ENCODE data around the gene LMX1B.

The LMX1B gene

DNA sequence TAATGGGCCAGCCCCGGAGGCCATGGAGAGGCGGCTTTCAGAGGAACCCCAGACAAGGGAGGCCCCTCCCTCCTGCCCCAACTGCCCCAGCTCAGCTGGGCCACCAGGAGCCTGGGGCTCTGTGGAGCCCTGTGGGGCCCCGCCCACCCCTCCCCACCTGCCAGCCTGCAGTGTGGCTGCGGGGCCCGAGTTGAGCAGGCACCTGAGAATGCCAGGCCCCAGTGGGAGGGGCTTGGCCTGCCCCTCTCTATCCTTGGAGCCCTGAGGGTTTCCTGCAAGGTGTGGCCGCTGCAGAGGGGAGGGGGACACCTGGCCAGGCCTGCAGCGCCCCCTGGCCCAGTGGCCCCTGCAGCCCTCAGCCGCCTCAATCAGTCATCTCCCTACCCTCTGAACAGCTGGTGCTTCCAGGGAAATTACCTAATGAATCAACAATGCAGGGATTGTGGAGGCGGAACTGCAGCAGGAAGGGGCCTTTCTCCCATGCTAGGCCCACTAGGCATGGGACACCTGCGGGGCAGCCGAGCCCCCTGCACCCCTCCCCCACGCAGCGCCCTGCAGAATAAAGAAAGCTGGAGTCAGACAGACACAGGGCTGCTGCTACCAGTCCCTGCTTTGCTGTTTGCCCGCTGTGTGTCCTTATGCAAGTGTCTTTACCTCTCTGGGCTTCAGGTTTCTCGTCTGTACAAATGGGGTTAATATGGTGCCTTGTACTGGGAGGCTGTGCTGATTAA is 48.0 kb downstream of the LMX1B start:
- no peak for DNase-seq

DNA sequence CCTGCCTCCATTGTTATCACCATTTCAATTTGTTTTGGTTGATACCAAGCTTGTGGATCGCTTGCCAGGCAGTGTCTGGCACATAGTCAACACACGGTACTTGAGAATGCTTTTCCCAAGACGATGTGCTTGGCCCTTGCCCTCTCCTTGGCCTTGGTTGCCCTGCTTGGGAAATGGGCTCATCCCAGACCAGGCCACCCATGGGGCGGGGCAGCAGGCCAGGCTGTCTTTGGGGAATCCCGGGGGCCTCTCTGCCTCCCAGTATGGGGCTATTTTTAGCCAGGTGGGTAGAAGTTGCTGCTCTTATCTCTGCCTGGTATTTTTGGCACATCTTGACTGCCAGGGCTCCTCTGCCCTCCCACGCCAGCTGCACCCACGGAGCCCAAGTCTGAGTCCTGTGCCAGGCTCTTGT is 49.9 kb downstream of the LMX1B start:
- DNase-seq, result no peak

DNA sequence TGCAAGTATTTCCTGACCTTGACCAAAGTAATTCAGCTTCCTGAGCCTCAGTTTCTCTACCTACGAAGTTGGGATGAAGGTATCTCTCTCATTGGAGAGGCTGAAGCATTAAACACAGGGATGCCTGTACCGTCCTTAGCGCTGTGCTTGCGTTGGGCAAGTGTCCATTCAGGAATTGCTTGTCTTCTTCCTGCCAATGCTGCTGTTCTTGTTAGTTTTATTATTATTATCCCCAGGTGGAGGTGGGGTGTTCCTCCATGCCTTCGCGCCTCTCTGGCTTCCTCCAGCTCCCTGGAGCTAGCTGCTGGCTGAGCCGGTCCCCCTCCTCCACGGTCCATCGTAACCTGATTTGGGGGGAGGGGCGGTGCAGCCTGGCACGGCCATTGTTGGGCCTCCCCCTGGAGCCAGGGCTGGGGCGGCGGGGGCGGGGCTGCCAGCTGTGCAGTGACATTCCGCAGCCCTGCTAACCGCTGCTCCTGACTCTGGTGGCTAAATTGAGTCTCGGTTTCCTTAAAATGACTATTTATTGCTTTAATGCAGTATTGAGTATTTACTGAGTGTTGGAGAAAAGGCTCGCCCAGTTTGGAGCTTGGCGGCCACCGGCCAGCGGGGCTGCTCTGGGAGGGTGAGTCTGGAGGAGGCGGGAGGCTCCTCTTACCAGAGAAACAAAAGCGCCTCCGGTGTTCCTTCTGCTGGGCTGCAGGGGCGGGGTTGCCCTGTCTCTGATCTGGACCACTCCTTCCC is 51.3 kb downstream of the LMX1B start:
- no peak for DNase-seq

DNA sequence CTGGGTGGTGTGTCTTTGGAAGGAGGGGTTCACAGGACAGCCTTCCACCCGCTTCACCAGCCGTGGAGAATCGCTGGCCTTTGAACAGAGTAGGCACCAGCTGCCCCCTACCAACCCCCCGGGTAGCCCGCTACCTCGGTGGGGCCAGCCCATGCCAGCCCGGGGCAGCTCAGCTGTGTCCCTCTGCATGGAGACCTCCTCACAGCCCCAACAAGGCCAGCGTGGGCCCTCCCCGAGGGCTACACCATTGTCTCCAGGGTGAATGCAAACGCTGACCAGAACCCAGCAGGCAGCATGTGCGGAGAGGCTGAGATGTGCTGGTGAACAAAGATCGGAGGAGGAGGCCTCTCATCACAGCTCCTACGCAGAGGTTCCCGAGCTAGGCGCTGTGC is 51.9 kb downstream of the LMX1B start:
- no peak for DNase-seq

DNA sequence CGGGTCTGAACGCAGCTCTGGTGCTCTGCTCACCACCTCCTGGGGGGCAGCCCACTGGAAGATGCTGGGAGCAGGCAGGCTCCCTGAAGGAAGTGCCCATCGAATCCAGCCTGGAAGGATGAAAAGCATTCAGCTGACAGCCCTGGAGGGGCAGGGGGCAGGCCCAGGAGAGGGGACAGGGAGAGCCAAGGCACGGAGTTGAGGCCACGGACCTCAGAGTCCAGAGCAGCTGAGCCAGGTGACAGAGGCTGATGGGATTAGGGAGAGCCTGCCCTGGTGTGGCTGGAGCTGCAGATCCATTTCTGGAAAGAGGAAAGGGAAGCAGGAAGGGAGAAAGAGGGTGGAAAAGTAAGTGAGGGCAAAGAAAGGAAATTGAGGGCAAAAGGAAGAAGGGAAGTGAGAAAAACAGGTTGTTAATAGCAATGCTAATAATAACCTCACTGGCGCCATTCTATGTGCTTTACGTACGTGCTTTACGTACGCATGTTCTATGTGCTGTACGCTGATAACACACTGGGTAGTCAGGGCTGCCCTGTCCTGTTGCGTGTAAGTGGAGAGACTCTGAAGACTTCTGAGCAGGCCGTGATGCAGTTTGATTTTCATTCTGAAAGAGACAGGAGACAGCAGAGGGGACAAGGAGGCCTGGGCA is 52.6 kb downstream of the LMX1B start:
- DNase-seq, result no peak

DNA sequence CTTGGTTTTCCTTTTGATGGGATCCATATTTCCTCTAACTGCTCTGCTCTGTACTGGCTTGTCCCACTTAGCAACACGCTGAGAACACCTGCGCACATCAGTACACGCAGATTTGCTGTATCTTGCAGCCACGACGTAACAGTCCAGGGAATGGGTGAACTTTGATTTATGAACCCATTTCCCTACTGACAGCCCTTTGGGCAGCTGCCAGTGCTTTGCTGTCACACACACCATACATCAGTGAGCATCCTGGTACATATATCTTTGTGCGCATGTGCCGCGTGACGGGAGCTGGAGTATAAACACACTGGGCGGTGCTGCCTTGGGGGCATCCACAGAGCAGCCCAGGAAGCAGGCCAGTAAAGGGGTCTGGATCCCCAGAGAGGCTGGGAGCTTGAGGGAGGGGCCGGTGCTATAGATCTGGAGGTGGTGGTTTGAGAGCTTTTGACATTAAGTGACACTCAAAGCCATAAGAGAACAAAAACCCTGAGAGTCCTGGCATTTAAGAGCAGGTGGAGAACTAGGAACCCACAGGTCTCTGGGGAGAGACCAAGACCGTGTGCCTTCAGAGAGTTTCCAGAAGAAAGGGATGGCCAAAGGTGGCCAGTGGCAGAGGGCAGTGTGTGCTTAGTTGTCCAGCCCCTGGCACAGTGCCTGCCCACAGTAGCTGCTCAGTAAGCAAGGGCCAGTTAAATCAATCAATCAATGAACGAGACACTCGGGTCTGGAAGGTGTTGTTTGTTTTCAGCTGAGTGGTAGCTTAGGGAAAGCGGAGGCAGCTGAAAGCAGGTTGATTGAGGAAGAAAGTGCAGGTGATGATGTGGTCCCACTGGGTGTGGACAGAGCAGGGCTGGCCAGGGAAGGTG is 53.7 kb downstream of the LMX1B start:
- DNase-seq, result no peak

DNA sequence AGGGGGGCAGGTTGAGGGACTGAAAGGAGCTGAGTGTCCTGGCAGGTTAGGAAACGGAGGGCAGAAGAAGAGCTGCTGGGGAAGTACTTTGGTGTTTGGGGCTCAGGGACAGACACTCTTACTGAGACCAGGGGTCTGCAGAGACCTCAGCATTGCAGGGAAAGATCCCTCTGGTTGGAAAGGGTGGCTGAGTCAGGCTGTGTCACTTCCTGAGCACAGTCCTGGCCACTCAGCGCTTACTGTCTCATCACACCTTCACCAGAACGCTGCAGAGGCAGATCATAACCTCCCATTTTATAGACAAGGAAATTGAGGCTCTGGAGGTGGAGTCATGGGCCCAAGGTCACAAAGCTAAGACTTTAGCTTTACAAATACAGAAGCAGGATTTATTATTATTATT is 54.3 kb downstream of the LMX1B start:
- no peak for DNase-seq

DNA sequence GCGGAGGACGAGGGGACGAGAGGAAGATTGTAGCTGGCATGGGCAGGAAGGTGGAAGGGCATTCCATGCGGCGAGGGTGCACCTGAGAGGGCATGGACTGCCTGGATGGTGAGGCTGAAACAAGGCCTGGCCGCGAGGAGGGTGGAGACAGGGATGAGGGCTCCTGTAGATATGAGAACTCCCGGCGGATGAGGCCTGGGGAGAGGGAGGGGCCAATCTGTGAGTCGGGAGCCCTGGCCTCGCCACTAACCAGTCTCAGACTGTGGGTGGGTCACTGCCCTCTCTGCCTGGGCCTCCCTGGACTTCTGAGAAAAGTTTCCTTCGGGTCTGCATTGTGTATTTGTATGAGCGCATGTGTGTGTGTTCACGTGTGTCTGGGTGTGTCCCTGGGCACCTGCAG is 55.4 kb downstream of the LMX1B start:
- no peak for DNase-seq

DNA sequence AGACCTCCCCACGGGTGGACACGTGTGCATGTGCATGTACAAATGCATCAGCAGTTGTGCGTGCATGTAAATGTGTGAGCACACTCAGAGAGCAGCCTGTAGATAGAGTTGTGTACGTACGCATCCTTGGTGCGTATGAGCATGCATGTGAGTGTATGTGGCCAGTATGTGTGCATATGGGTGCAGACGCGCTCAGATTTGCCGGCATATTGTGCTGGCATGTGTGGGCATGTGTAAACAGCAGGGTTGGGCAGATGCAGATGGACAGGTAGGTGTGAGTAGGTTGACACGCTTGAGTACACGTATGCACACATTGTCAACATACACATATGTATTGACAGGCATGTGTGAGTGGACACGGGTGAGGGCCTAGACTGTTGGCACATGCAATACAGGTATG is 56.5 kb downstream of the LMX1B start:
- DNase-seq, result no peak

DNA sequence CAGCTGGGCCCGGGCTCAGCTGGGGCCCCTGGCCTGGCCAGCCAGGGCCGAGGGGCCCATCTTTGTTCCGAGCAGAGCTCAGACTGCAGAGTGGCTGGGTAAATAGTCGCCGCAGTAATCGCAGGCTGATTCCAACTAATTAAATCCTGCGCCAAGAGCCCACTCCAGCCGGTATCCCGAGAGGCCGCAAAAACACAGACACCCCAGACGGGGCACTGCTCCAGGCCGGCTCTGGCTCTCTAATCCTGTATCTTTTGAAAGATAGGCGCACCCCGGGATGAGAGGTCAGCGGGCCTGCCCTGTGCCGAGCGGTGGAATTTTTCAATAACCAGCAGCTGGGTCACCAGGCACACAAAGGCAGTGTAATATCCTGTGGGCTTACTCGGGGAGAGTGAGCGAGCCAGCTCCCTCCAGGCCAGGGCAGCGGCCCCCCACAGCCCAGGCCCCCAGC is 57.7 kb downstream of the LMX1B start:
- no peak for DNase-seq

DNA sequence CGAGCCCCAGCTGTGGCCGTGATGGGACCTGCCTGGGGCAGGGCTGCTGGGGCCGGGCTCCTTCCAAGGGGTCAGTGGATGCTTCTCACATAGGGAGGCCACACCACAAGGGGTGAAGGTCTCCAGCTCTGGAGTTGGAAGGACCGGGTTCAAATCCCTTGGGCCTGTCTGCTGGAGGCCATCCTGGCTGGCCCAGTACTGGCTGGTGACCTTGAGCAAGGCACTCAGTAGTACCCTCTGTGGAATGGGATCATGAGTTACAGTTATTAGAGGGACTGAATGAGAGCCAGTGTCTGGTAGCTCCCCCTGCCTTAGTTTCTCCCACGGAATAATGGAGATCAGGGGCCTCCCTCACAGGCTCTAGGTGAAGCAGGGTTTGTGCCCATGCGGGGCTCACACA is 58.3 kb downstream of the LMX1B start:
- DNase-seq, result no peak

DNA sequence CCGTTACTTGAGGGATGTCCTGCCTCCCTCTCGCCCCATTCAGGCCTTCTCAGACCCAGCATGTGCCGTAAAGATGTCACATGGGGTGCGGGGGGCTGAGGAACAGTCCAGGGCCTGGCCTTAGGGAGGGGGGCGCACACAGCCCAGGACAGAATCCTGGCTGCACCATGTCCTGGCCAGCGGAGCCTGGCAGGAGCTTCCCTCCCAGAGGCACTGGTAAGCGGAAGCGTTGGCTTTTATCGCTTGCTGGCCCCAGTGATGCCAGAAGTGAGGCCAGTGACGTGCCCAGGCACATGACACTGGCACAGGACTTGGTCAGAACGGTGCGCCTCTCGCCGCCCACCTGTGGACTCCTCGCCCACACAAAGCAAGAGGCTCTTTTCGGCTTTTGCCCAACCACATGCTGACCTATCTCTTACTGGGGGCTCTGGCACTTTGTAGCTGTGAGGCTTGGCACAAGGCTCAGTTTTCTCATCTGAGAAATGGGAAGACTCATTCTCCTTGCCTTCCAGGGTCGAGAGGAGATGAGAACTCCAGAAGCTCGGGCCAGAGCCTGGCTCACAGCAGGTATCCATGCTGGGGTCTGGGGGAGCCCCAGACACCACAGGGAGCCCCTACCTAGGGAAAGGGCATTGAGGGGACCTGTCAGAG is 59.0 kb downstream of the LMX1B start:
- DNase-seq, result no peak

DNA sequence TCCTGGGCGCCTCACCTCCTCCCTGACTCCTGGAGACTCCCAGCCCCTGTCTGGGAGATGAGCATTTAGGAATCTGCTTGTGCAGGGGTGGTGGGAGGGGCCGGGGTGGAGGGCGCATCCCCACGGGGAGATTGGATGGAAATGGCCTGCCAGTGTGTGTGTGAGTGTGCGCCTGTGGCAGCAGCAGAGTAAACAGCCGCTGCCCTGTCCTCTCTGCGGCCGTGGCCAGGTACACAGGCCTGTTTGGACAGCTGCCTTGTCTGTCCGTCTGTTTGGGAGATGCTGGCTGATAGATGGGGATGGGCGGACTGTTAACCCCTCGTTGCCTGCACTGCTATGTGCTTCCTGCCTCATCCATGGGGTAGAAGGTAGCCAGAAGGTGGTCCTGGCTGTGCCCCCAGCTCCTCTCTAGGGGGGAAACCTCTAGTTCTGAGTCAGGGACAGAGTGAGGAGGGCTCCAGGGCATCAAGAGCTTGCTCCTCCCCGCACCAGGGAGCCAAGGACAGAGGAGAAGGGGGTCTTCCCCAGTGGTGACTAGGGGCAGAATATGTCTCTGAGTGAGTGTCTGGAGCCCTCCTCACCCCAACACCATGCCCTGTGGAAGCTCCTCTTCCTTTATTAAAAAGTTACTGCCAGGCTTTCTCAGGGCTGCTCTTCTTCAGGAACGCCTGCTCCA is 60.1 kb downstream of the LMX1B start:
- DNase-seq, result no peak

DNA sequence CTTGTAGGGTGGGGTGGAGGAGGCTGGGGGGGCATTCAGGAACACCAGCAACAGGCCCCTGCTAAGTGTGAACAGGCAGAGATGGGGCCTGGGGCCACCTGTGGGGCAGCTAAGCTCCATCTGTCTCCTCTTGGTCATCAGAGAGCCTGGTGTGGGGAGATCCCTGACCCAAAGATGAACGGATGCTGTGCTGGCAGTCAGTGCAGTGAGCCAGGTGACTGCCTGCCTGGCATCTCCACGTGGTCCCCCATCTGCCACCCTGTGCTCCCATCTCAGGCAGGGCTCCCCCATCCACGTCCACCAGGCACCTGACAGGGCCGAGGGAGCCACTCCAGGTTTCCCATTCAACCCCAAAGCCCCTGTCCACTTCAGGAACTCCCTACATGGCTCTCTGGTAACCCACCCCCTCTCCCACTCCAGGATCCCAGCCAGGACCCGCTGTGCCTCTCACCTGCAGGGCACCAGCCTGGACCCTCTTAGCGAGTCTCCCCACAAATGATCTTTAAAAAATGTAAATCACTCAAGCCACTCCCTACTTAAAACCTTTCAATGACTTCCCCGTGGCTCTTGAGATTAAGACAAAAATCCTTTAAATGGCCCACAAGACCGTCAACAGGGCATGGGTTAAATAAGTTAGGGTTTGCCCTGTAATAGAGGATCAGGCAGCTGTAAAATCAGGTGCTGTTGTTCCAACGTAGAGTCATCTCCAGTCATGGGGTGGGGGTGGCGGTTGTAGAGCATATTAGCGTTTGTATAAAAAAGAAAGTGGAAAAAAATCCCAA is 60.8 kb downstream of the LMX1B start:
- no peak for DNase-seq

DNA sequence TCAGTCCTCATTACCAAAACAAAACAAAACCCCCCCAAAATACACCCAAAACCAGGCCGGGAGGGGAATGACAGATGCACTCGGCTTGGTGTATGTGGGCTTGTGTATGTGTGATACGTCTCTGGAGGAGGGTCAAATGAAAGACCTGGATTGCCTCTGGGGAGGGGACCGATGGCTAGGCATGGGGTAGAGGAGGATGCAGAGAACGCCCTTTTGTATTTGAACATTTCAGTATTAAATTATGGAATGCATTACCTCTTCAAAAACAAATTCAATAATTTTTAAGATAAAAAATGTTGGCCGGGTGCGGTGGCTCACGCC is 61.4 kb downstream of the LMX1B start:
- DNase-seq, result no peak

DNA sequence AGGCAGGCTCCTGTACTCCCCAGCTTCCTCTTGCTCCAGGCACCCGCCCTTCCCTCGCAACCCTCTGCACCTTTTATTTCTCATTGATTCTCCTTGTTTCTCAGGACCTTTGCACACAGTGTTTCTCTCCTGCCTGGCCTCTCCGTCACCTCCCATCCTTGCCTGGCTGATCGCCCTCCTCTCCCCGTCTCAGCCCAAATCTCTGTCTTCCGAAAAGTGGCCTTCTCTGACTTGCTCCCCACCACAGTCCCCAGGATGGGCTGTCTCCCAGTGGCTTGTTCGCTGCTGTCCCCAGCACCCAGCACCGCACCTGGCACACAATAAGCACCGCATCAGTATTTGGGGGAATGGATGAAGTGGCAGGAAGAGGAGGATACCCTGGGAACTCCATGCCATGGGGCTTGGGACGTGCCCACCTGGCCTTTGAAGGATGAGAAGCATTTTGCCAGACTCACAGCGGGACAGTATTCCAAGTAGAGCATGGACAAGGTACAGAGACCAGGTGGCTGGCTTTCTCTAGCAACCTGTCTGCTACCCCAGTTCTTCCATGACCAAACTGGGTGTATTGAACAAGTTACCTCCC is 62.5 kb downstream of the LMX1B start:
- DNase-seq, result no peak

DNA sequence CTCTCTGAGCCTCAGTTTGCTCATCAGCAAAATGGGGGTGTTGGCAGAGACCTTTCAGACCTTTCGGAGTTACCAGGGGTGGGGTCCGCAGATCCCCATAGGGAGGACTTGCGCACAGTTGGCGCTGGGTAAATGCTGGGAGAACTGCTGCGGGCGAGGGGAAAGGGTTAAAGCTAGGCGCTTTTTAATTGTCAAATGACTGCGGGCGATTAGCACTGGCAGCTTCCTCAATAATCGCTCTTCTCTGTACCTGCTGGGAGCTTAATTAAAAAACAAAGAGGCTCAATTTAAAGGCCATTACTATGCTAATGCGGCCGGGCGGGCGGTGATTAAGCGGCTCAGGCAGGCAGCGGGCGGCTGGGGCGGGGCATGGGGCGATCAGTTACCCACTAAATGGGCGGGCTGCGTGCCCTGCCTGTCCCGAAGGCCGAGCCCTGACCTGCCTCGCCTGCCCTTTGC is 63.0 kb downstream of the LMX1B start:
- no peak for DNase-seq

DNA sequence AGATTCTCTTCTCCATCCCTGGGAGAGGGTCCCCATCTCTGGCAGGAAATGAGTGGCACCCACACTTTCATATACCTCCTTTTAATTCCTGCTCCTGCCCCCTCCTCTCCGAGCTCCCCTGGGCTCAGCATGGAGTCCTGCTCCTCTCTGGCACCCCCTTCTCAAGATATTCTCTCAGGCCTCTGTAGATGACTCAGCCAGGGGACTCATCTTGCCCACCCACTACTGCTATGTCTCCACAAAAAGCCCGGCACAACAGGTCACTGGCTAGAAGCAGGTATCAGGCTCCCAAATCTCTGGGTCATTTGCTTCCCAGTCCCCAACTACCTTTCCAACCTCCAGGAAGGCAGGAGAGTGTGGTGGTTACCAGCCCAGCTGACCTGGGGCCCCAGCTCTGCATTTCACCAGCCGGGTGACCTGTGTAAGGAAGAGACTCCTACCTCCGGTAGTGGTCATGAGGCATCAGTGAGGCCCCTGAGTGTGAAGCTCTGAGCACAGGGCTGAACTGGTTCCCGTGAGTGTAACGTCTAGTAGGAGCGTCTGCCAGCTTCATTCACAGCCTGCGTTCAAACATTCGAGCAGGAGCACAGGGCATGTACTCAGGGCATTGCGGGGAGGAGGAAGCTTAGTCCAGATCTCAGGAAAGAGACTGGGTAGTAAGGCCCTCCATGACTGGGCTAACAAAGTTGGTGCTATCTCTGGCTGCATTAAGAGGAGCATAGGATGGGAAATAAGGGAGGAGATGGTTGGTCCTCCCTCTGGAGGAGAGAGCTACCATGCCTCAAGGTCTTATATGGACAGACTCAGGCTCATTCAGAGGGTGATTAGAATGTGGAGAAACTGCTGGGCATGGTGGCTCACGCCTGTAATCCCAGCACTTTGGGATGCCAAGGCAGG is 63.7 kb downstream of the LMX1B start:
- no peak for DNase-seq

DNA sequence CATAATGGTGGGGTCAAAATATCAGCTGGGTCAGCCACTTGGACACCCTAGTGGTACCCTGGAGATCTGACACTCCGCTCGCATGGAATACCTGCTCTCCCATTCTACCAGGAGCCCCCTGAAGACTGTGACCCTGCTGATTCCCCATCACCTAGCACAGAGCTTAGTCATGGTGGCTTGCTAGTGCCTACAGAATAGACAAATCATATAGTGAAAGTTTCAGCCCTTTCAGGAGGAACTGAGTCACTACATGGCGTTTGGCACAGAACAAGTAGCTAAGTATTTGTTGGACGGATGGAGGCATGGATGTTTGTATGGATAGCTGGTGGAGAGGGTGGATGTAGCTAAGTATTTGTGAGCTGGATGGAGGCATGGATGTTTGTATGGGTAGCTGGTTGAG is 65.3 kb downstream of the LMX1B start:
- DNase-seq, result no peak

DNA sequence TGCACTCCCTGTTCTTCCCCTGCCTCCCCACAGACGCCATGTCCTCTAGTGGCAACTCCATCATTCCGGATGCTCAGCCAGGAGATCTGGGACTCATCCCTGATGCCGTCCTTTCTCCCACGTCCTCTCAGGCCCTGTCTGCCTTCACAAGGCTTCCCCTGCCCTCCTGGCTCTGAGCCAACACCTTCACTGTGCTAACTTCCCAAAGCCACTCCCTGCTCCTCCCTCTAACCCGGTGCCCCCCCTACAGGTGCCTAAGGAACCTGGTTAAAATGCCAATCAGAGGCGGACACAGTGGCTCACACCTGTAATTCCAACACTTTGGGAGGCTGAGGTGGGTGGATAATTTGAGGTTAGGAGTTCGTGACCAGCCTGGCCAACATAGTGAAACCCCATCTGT is 67.6 kb downstream of the LMX1B start:
- no peak for DNase-seq
